Activated CD4-positive, alpha-beta T cell treated with anti-CD3 and anti-CD28 coated beads, Interleukin-2, amount 10 ng/mL, durations not matched to agents 7 days and 5 days (primary cell): ENCODE data around the gene IKBKG. TPM values are rescaled to one million over a fixed set of nuclear protein-coding genes. Genes with fewer than 3 reads are reported as not detected.
"Not testable (repeated sequence)": the region's sequence is repeated elsewhere in the genome, so short reads cannot be mapped to it uniquely, and the experiment has no call there.

Source experiments
- CTCF ChIA-PET: fragments of 350-600 bp; sonication (Branson Sonifier 250); formaldehyde crosslinking; loops from one replicate; lab custom pipeline; 2021; ENCODE audit warnings: antibody characterized with exemption; lab: Charles Lee
- POLR2A ChIA-PET: fragments of 350-600 bp; sonication (Branson Sonifier 250); formaldehyde crosslinking; loops from one replicate; lab custom pipeline; 2021; ENCODE audit warnings: antibody characterized with exemption; lab: Charles Lee
- DNase-seq: peaks from one replicate; pipeline ENCODE4 v3.0.0-alpha.2; 2020
- H3K27ac Mint-ChIP-seq: one replicate; pipeline ENCODE4 v1.8.0; 2021; ENCODE audit warnings: mild to moderate bottlenecking, moderate library complexity, mixed read lengths
- H3K27me3 Mint-ChIP-seq: one replicate; pipeline ENCODE4 v1.8.0; 2021; ENCODE audit warnings: mixed read lengths
- H3K36me3 Mint-ChIP-seq: one replicate; pipeline ENCODE4 v1.8.0; 2021; ENCODE audit warnings: low read depth, mixed read lengths
- H3K4me1 Mint-ChIP-seq: one replicate; pipeline ENCODE4 v1.8.0; 2021; ENCODE audit warnings: mixed read lengths
- H3K4me3 Mint-ChIP-seq: one replicate; pipeline ENCODE4 v1.8.0; 2021; ENCODE audit warnings: mild to moderate bottlenecking, moderate library complexity, mixed read lengths
- H3K9me3 Mint-ChIP-seq: one replicate; pipeline ENCODE4 v1.8.0; 2021; ENCODE audit warnings: mixed read lengths
- total RNA-seq, 2 experiments: library from RNA; stranded (reverse); gene quantifications; one replicate each; pipeline ENCODE4 v1.2.3, GENCODE V29; 2021

Gene IKBKG
- total RNA-seq, 2 experiments from 2014 or later = 41.5 to 46.0 TPM

- CTCF ChIA-PET = no interaction called here
- H3K36me3 Mint-ChIP-seq = no peaks in the 10 kb centered on the region
- DNase-seq = no peak
- POLR2A ChIA-PET = no interaction called here
- peaks cover 3% of the 10 kb centered on the region for H3K27me3 Mint-ChIP-seq
- H3K4me1 Mint-ChIP-seq = peaks cover 14% of the 10 kb centered on the region
- no peak overlapping the region for H3K27ac Mint-ChIP-seq
- no peak overlapping the region for H3K4me3 Mint-ChIP-seq
- H3K9me3 Mint-ChIP-seq = no peaks in the 10 kb centered on the region
These were observed 60.0 kb downstream of the IKBKG start for GRCh38 chrX:154607370-154607769.

GRCh38 chrX:154607976-154608375 is 60.6 kb downstream of the IKBKG start:
- H3K9me3 Mint-ChIP-seq, H3K4me3 Mint-ChIP-seq, POLR2A ChIA-PET, H3K36me3 Mint-ChIP-seq, H3K27me3 Mint-ChIP-seq, DNase-seq, CTCF ChIA-PET, H3K27ac Mint-ChIP-seq: not testable (repeated sequence)
- H3K4me1 Mint-ChIP-seq = peaks cover 14% of the 10 kb centered on the region

GRCh38 chrX:154608823-154609222 is 61.4 kb downstream of the IKBKG start:
- H3K36me3 Mint-ChIP-seq, POLR2A ChIA-PET, H3K27ac Mint-ChIP-seq, H3K27me3 Mint-ChIP-seq, H3K4me3 Mint-ChIP-seq, CTCF ChIA-PET, DNase-seq, H3K9me3 Mint-ChIP-seq: not testable (repeated sequence)
- H3K4me1 Mint-ChIP-seq = peaks cover 14% of the 10 kb centered on the region

GRCh38 chrX:154611146-154611545 is 63.7 kb downstream of the IKBKG start:
- CTCF ChIA-PET = interaction anchor here (1.6 kb wide), 1 partner anchor 11 kb away, joined by 4 read pairs; no protein-coding TSS in a partner anchor
- H3K36me3 Mint-ChIP-seq, H3K9me3 Mint-ChIP-seq, DNase-seq, H3K27ac Mint-ChIP-seq, H3K4me3 Mint-ChIP-seq, H3K4me1 Mint-ChIP-seq, H3K27me3 Mint-ChIP-seq, POLR2A ChIA-PET: not testable (repeated sequence)

- DNase-seq, H3K36me3 Mint-ChIP-seq, H3K27me3 Mint-ChIP-seq, H3K9me3 Mint-ChIP-seq, CTCF ChIA-PET, H3K4me3 Mint-ChIP-seq, H3K27ac Mint-ChIP-seq, POLR2A ChIA-PET, H3K4me1 Mint-ChIP-seq: not testable (repeated sequence)
These were observed 66.2 kb downstream of the IKBKG start for GRCh38 chrX:154613586-154613985.

Other genes with a start within 250 kb of the IKBKG start
- gene FLNA, start 173.0 kb upstream of the IKBKG start, total RNA-seq = 1,000 to 10,000 TPM; 1,440 to 1,524 TPM
- 10 to 100 TPM; 52.1 to 59.9 TPM for gene EMD, start 168.3 kb upstream of the IKBKG start, total RNA-seq
- 1,000 to 10,000 TPM; 1,884 to 2,727 TPM for gene RPL10, start 149.2 kb upstream of the IKBKG start, total RNA-seq
- 10 to 100 TPM; 21.8 to 24.3 TPM for gene DNASE1L1, start 138.4 kb upstream of the IKBKG start, total RNA-seq
- gene TAFAZZIN, start 136.1 kb upstream of the IKBKG start, total RNA-seq = 100 to 1,000 TPM in 1 of 2 experiments, 10 to 100 TPM in 1; 86.6 to 104 TPM
- 10 to 100 TPM; 46.1 to 46.9 TPM for gene ATP6AP1, start 118.9 kb upstream of the IKBKG start, total RNA-seq
- gene GDI1, start 110.5 kb upstream of the IKBKG start, total RNA-seq = 100 to 1,000 TPM; 118 to 123 TPM
- gene FAM50A, start 103.5 kb upstream of the IKBKG start, total RNA-seq = 10 to 100 TPM; 54.3 to 66.9 TPM
- 10 to 100 TPM; 26.2 to 28.3 TPM for gene PLXNA3, start 89.3 kb upstream of the IKBKG start, total RNA-seq
- 10 to 100 TPM; 43.2 to 47.9 TPM for gene LAGE3, start 68.3 kb upstream of the IKBKG start, total RNA-seq
- gene UBL4A, start 61.0 kb upstream of the IKBKG start, total RNA-seq = 10 to 100 TPM; 46.4 to 47.3 TPM
- 10 to 100 TPM; 21.7 to 26.0 TPM for gene SLC10A3, start 57.0 kb upstream of the IKBKG start, total RNA-seq
- gene FAM3A, start 31.4 kb upstream of the IKBKG start, total RNA-seq = 10 to 100 TPM; 34.4 to 38.6 TPM
- 10 to 100 TPM; 64.7 to 69.4 TPM for gene G6PD, start 774 bp upstream of the IKBKG start, total RNA-seq
- gene CTAG1A, start 37.5 kb downstream of the IKBKG start, total RNA-seq = not detected
- gene CTAG1B, start 71.7 kb downstream of the IKBKG start, total RNA-seq = not detected
- not detected for gene CTAG2, start 106.0 kb downstream of the IKBKG start, total RNA-seq
- gene GAB3, start 203.5 kb downstream of the IKBKG start, total RNA-seq = 1 to 10 TPM; 4.5 to 5.5 TPM
- gene DKC1, start 215.2 kb downstream of the IKBKG start, total RNA-seq = 10 to 100 TPM; 64.7 to 69.3 TPM